ENCODE measurements around the gene OTX2. TPM values are rescaled to one million over a fixed set of nuclear protein-coding genes. Genes with fewer than 3 reads are reported as not detected.

OTX2 gene
- total RNA-seq, 1 experiment from 2014 or later, result not detected

DNA sequence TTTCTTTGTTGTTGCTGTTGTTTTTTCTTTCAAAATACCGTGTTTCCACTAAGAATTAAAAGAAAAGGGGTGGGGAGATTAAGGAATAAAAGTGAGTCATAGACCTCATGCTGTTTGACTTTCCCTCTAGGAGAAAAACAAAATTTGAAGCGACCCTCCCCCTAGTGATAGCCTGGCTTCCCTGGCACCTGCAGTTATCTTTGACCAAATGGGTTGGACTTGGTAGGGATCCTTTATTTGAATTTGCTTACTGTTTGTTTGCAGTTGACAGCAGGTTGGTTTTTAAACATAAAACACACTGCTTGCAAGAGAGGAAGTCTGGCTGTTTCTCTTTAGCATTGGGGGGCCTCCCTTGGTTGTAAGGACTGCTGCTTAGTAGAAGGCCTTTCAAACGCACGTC, 14.0 kb downstream of the OTX2 start:
- Histone ChIP-seq H3K79me2 (ENCODE audit: insufficient read depth, low read length) (no peaks in the 10 kb centered on the region), H3K9ac (ENCODE audit: low read length) (no peak overlapping the region), H3K27me3 (ENCODE audit: insufficient read depth, low read length) (peaks cover 22% of the 10 kb centered on the region), H3K9me3 (ENCODE audit: control insufficient read depth in 1 of 2, insufficient read depth in 1 of 2, low read depth in 1 of 2, low read length in 2 of 2) (no peaks in the 10 kb centered on the region), H3K4me2 (ENCODE audit: low read length) (no peak overlapping the region), H3K27ac (ENCODE audit: low read depth, low read length) (no peak overlapping the region), H2AFZ (ENCODE audit: low read depth, low read length, poor library complexity, severe bottlenecking) (no peak overlapping the region), H4K20me1 (ENCODE audit: insufficient read depth) (no peaks in the 10 kb centered on the region), H3K9me2 (ENCODE audit: insufficient read depth) (no peaks in the 10 kb centered on the region), H3K4me3 (replicated peaks in 1 of 2; ENCODE audit: low read depth in 1 of 2, low read length in 2 of 2) (no peak overlapping the region), H3K36me3 (ENCODE audit: control insufficient read depth in 1 of 2, insufficient read depth in 2 of 2, low read length in 2 of 2) (no peaks in the 10 kb centered on the region), H3K4me1 (ENCODE audit: control insufficient read depth in 1 of 2, insufficient read depth in 2 of 2, low read length in 2 of 2) (no peaks in the 10 kb centered on the region)
- no peak for DNase-seq (ENCODE audit: low read depth, low spot score)
- CTCF ChIA-PET, result no interaction called here
- TF ChIP-seq YY1 (IDR thresholded peaks at IDR 0.05; ENCODE audit: extremely low read depth, insufficient replicate concordance, low read depth, low read length), result no peak
- TF ChIP-seq EGR1 (IDR thresholded peaks at IDR 0.05; ENCODE audit: low read depth), result no peak
- TF ChIP-seq ZNF274 (IDR thresholded peaks at IDR 0.05; ENCODE audit: low read depth, low read length), result no peak
- TF ChIP-seq SRF (IDR thresholded peaks at IDR 0.05; ENCODE audit: low read depth), result no peak
- no peak for TF ChIP-seq FOSL1 (IDR thresholded peaks at IDR 0.05; ENCODE audit: low read depth)
- no peak for TF ChIP-seq TCF7L2 (IDR thresholded peaks at IDR 0.05; ENCODE audit: borderline replicate concordance, extremely low read depth, insufficient read depth, insufficient read length)
- TF ChIP-seq, protein P1, sequence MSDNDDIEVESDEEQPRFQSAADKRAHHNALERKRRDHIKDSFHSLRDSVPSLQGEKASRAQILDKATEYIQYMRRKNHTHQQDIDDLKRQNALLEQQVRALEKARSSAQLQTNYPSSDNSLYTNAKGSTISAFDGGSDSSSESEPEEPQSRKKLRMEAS (IDR thresholded peaks at IDR 0.05), result no peak
- TF ChIP-seq CEBPB (IDR thresholded peaks at IDR 0.05; ENCODE audit: low read depth), result no peak
- no peak for TF ChIP-seq POLR2A (IDR thresholded peaks at IDR 0.05; ENCODE audit: borderline replicate concordance, extremely low read depth, insufficient read depth, insufficient read length)
- intact Hi-C loops (cut with micrococcal nuclease), result no loop called here
- POLR2A ChIA-PET, result no interaction called here
- no peak for ATAC-seq
- RAD21 ChIA-PET (ENCODE audit: low non-redundant PET in 1 of 2, low total read pairs in 2 of 2, uncharacterized antibody in 2 of 2, unreplicated experiment in 2 of 2), result no interaction called here
- no TSS peak for BruUV-seq (replicated peaks)

DNA sequence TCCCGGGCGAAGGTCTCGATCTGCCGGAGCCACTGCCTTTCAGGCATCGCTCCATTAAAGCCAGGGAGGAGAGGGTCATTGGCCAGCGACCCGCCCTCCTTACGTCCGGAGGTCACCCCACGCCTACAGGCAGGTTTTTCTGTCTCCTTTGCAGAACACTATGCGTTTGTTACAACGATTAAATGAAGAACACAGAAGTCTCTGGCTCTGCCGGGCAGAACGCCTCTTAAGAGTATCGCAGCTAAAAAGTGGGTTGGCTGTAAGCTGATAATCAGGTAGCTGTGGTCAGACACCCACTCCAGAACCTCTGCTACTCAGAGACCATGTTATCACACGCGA, 15.0 kb downstream of the OTX2 start:
- TF ChIP-seq POLR2A (IDR thresholded peaks at IDR 0.05; ENCODE audit: borderline replicate concordance, extremely low read depth, insufficient read depth, insufficient read length) (no peak), SP1 (IDR thresholded peaks at IDR 0.05; ENCODE audit: low read depth) (no peak)

More for the DNA sequence above, 15.0 kb downstream of the OTX2 start:
- Histone ChIP-seq H3K79me2 (ENCODE audit: insufficient read depth, low read length) (no peaks in the 10 kb centered on the region), H4K20me1 (ENCODE audit: insufficient read depth) (no peaks in the 10 kb centered on the region), H3K36me3 (ENCODE audit: control insufficient read depth in 1 of 2, insufficient read depth in 2 of 2, low read length in 2 of 2) (no peaks in the 10 kb centered on the region), H2AFZ (ENCODE audit: low read depth, low read length, poor library complexity, severe bottlenecking) (no peak overlapping the region), H3K9me2 (ENCODE audit: insufficient read depth) (no peaks in the 10 kb centered on the region), H3K4me2 (ENCODE audit: low read length) (no peak overlapping the region), H3K27ac (ENCODE audit: low read depth, low read length) (no peak overlapping the region), H3K9ac (ENCODE audit: low read length) (no peak overlapping the region), H3K4me1 (ENCODE audit: control insufficient read depth in 1 of 2, insufficient read depth in 2 of 2, low read length in 2 of 2) (no peaks in the 10 kb centered on the region), H3K9me3 (ENCODE audit: control insufficient read depth in 1 of 2, insufficient read depth in 1 of 2, low read depth in 1 of 2, low read length in 2 of 2) (no peaks in the 10 kb centered on the region), H3K27me3 (ENCODE audit: insufficient read depth, low read length) (peaks cover 12% of the 10 kb centered on the region; the same call in 1 of the 2 replicates), H3K4me3 (replicated peaks in 1 of 2; ENCODE audit: low read depth in 1 of 2, low read length in 2 of 2) (no peak overlapping the region)
- ATAC-seq (no peak), DNase-seq (ENCODE audit: low read depth, low spot score) (no peak)
- POLR2A ChIA-PET, result no interaction called here
- CTCF ChIA-PET, result no interaction called here
- RAD21 ChIA-PET (ENCODE audit: low non-redundant PET in 1 of 2, low total read pairs in 2 of 2, uncharacterized antibody in 2 of 2, unreplicated experiment in 2 of 2), result no interaction called here
- BruUV-seq (replicated peaks), result no TSS peak
- intact Hi-C loops (cut with micrococcal nuclease), result no loop called here
